Progenitor cell of endocrine pancreas (in vitro differentiated cells): Measurements from ENCODE around the gene CCDC50. TPM values are rescaled to one million over a fixed set of nuclear protein-coding genes. Genes with fewer than 3 reads are reported as not detected.

Experiments used
- DNase-seq: peaks from one replicate; pipeline ENCODE4 v3.0.0; 2021; ENCODE audit warnings: low spot score; ENCODE audit not compliant: unreplicated experiment
- H3K27ac Mint-ChIP-seq: 2 replicates; pipeline ENCODE4 v1.8.0; 2021; ENCODE audit warnings: mild to moderate bottlenecking, moderate library complexity, mixed read lengths
- H3K27me3 Mint-ChIP-seq: 2 replicates; pipeline ENCODE4 v1.8.0; 2021; ENCODE audit warnings: mixed read lengths
- H3K36me3 Mint-ChIP-seq: 2 replicates; pipeline ENCODE4 v1.8.0; 2022; ENCODE audit warnings: mixed read lengths; ENCODE audit not compliant: insufficient read depth
- H3K4me1 Mint-ChIP-seq: 2 replicates; pipeline ENCODE4 v1.8.0; 2021; ENCODE audit warnings: low read depth, mixed read lengths
- H3K4me3 Mint-ChIP-seq: 2 replicates; pipeline ENCODE4 v1.8.0; 2021; ENCODE audit warnings: low read depth, mild to moderate bottlenecking, moderate library complexity, mixed read lengths
- H3K9me3 Mint-ChIP-seq: 2 replicates; pipeline ENCODE4 v1.8.0; 2021; ENCODE audit warnings: low read depth, mixed read lengths
- total RNA-seq: library from RNA; stranded (reverse); gene quantifications from 2 replicates; pipeline ENCODE4 v1.2.1, GENCODE V29; 2021
- TF ChIP-seq, protein P1 (sequence below): fragments of 200-600 bp; sonication (generic); IDR thresholded peaks from one replicate; pipeline ENCODE4 v1.5.0; 2021; ENCODE audit warnings: antibody characterized with exemption, mild to moderate bottlenecking; ENCODE audit not compliant: unreplicated experiment

CCDC50 gene
- total RNA-seq, 1 donor from 2014 or later: 66.3 TPM

DNA sequence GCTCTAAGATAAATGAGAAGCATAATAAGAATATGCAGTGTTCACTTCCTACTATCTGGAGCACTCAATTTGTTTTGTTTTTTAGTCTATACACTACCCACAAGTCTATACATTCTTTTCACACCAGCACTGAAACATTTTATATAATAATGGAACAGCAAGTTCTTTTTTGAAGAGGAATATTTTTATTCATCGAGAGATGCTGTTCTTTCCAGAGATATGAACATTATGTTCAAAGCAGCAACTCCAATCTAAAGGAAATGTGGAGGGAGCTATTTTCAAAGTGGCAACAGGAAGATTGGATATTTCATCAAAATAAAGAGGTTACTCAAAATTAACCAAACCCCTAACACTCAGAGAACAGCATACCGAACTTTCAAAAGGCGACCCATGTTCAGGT is 115.4 kb downstream of the CCDC50 start:
- Mint-ChIP-seq H3K27me3 (no peaks in the 10 kb centered on the region), H3K4me1 (no peaks in the 10 kb centered on the region), H3K27ac (no peak overlapping the region), H3K4me3 (no peak overlapping the region), H3K9me3 (peaks cover 8% of the 10 kb centered on the region), H3K36me3 (no peaks in the 10 kb centered on the region)
- TF ChIP-seq, protein P1, sequence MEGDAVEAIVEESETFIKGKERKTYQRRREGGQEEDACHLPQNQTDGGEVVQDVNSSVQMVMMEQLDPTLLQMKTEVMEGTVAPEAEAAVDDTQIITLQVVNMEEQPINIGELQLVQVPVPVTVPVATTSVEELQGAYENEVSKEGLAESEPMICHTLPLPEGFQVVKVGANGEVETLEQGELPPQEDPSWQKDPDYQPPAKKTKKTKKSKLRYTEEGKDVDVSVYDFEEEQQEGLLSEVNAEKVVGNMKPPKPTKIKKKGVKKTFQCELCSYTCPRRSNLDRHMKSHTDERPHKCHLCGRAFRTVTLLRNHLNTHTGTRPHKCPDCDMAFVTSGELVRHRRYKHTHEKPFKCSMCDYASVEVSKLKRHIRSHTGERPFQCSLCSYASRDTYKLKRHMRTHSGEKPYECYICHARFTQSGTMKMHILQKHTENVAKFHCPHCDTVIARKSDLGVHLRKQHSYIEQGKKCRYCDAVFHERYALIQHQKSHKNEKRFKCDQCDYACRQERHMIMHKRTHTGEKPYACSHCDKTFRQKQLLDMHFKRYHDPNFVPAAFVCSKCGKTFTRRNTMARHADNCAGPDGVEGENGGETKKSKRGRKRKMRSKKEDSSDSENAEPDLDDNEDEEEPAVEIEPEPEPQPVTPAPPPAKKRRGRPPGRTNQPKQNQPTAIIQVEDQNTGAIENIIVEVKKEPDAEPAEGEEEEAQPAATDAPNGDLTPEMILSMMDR: no peak
- no peak for DNase-seq

Other genes starting within 250 kb of the CCDC50 start
- gene OSTN, start 130.2 kb upstream of the CCDC50 start, total RNA-seq: 0.11 and 0.14 TPM in 2 replicates
- gene UTS2B, start 1.1 kb downstream of the CCDC50 start, total RNA-seq: 0.62 TPM in 1 of 2 replicates, not detected in the other
- gene PYDC2, start 131.8 kb downstream of the CCDC50 start, total RNA-seq: not detected in 2 replicates